Left lobe of liver (tissue), 2 donors: ENCODE results near the gene FRMD6. TPM values are rescaled to one million over a fixed set of nuclear protein-coding genes. Genes with fewer than 3 reads are reported as not detected.
A peak's percentile ranks its signal among the peaks of the same experiment; 100 is the strongest.
"Not testable (repeated sequence)": the region's sequence is repeated elsewhere in the genome, so short reads cannot be mapped to it uniquely, and the experiment has no call there.

Source experiments
- ATAC-seq: fragments of 200-7000 bp; cut with Tn5 transposase; one replicate; pipeline ENCODE4 v1.9.1; 2020; ENCODE audit warnings: mild to moderate bottlenecking, moderate library complexity
- DNase-seq: peaks from one replicate; pipeline ENCODE4 v3.0.0-alpha.2; 2020; ENCODE audit warnings: low spot score
- total RNA-seq: library from RNA; stranded (reverse); gene quantifications from one replicate; pipeline ENCODE4 v1.2.1, GENCODE V29; 2021
- donor health status: DM: no; HTN: no; CAD: no; lungs with moderate emphysema.
- donor health status: DM: no; HTN: yes; CAD: no.

FRMD6 gene
- total RNA-seq, 1 donor from 2014 or later = 5.6 TPM

GRCh38 chr14:51765726-51766125, 114.0 kb downstream of the FRMD6 start:
- not testable (repeated sequence) for ATAC-seq

GRCh38 chr14:51766586-51766985, 114.9 kb downstream of the FRMD6 start:
- not testable (repeated sequence) for ATAC-seq, DNase-seq

More at GRCh38 chr14:51765726-51766125, 114.0 kb downstream of the FRMD6 start:
- DNase-seq = not testable (repeated sequence)

DNA sequence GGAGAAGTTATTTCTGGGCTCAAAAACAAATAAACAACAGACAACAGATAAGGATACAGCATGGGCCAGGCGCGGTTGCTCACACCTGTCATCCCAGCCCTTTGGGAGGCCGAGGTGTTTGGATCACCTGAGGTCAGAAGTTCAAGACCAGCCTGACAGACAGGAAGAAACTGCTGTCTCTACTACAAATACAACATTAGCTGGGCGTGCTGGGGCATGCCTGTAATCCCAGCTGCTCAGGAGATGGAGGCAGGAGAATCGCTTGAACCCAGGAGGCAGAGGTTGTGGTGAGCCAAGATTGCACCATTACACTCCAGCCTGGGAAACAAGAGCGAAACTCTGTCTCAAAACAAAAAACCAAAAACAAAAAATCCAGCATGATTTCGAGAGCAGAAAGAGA, 117.6 kb downstream of the FRMD6 start:
- ATAC-seq, DNase-seq: not testable (repeated sequence)

DNA sequence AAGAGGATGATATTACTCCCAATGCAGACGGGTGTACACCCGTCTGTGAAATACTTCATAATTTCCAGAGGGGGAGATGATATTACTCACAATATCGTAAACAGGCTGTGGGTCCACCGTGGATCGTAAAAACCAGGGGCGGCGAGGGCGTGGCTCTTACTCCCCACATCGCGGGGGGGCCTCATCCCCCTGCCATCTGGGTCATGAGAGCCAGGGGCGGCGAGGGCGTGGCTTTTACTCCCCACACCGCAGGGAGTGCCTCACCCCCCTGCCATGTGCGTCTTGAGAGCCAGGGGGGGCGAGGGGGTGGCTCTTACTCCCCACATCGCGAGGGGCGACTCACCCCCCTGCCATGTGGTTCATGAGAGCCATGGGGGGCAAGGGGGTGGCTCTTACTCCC, 122.5 kb downstream of the FRMD6 start:
- no peak for DNase-seq
- no peak for ATAC-seq

DNA sequence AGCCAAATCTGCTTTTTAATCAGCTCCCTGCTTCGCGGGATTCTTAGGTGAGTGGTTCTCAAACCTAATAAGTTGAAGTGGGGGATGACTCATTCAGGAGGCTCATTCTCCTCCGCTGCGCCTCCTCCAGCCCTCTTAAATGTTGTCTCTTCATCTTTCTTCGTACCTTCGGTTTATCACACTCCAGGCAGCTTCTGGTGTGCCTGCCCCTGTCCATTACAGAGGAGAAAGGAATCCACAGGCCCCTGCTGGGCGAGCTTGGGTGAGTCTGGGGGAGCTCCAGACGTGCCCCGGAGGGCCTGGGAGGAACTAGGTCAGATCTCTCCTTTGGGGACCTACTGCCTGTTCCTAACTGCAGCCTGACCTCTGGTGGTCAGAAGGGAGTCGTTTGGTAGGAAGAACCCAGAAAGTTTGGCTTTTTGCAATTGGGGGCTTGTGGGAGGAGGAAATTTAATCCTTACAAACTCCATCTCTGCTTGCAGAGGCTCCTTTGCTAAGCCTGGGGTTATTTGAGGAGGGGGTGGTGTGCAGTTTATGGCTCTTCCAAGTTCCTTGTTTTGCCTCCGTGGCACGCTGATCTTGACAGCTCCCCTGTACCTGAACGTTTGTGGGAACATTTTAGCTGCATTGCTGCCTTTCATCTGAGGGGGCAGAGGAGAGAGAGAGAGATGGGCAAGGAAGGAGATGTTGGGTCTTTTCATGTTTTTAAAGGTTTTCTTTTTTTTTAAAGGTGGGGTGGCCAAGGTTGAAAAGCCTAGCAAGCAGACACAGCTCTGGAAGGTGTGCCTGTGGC, 124.6 kb downstream of the FRMD6 start:
- ATAC-seq = peak; percentile 67
- no peak for DNase-seq

DNA sequence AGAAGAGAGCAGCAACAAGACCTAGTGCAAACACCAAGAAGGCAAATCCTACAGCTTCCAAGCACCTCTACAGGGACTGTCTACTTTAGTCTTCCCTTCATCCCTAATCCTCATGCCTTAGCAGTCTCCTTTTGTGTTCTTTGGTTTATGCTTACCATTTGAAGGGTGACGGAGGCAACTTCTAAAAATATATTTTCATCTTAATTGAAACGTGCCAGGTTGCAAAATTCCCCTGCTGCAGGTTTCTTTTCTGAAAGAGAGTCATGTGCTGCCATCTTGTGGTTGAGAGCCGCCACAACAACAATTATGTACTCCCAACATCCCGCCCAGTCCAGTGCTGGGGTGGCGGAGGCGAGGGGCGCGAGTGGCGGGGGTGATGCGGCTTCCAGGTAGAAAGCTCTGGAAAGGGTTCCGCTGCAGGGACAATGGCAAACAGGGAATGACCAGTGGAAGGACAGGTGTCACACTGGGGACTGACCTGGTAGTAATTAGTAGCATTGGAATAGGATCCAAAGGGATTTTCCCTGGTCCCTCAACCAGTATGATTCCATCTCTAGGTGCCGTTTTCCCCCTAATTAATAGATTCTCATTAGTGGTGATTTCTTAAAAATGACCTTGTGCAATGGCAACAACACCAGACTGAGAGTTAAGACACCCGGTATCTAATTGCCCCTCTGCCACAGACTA, 128.4 kb downstream of the FRMD6 start:
- DNase-seq (peak; percentile 68), ATAC-seq (peak; percentile 95)

Other genes with a start within 250 kb of the FRMD6 start
- gene GNG2, start 208.7 kb downstream of the FRMD6 start, total RNA-seq = 4.3 TPM